Neural cell (in vitro differentiated cells): ENCODE results near the gene RAB11FIP3. TPM values are rescaled to one million over a fixed set of nuclear protein-coding genes. Genes with fewer than 3 reads are reported as not detected.

Experiments
- H2AFZ ChIP-seq: fragments of 200-600, 300-800 bp; sonication (generic), shearing (Covaris generic); 2 replicates; pipeline ENCODE4 v1.6.0; 2014; ENCODE audit warnings: low read depth, mild to moderate bottlenecking, antibody characterized with exemption, low read length, moderate library complexity
- H3F3A ChIP-seq: fragments of 200-600 bp; shearing (Covaris generic); 2 replicates; pipeline ENCODE4 v1.6.1; 2016; ENCODE audit warnings: mild to moderate bottlenecking, moderate library complexity, mixed read lengths, antibody characterized with exemption, low read length; ENCODE audit not compliant: insufficient read depth, poor library complexity, severe bottlenecking
- H3K27ac ChIP-seq: fragments of 200-600, 300-800 bp; sonication (generic), shearing (Covaris generic); 2 replicates; pipeline ENCODE4 v1.5.1; 2014; ENCODE audit warnings: mild to moderate bottlenecking, low read length, moderate library complexity
- H3K27me3 ChIP-seq: fragments of 300-800, 200-600 bp; sonication (generic), shearing (Covaris generic); 2 replicates; pipeline ENCODE4 v1.6.0; 2014; ENCODE audit warnings: mild to moderate bottlenecking, low read depth, low read length, moderate library complexity; ENCODE audit not compliant: insufficient read depth
- H3K36me3 ChIP-seq: fragments of 300-800, 200-600 bp; sonication (generic), shearing (Covaris generic); 2 replicates; pipeline ENCODE4 v1.5.1; 2014; ENCODE audit warnings: mild to moderate bottlenecking, antibody characterized with exemption, low read length, moderate library complexity; ENCODE audit not compliant: insufficient read depth
- H3K4me2 ChIP-seq: fragments of 300-800, 200-600 bp; sonication (generic), shearing (Covaris generic); 2 replicates; pipeline ENCODE4 v1.6.0; 2014; ENCODE audit warnings: mild to moderate bottlenecking, low read length
- H3K4me3 ChIP-seq: fragments of 300-800, 200-600 bp; sonication (generic), shearing (Covaris generic); 2 replicates; pipeline ENCODE4 v1.5.1; 2014; ENCODE audit warnings: mild to moderate bottlenecking, low read length, moderate library complexity
- H3K79me2 ChIP-seq: fragments of 200-600 bp; shearing (Covaris generic); replicated peaks from 2 replicates; pipeline ENCODE4 v1.6.0; 2014; ENCODE audit warnings: mild to moderate bottlenecking, low read length, moderate library complexity; ENCODE audit not compliant: insufficient read depth
- H3K9ac ChIP-seq: fragments of 300-800, 200-600 bp; sonication (generic), shearing (Covaris generic); 2 replicates; pipeline ENCODE4 v1.6.1; 2016; ENCODE audit warnings: mild to moderate bottlenecking, low read length, mixed read lengths
- H3K9me2 ChIP-seq: fragments of 200-600 bp; shearing (Covaris generic); 2 replicates; pipeline ENCODE4 v1.6.1; 2016; ENCODE audit warnings: mild to moderate bottlenecking, low read length, mixed read lengths; ENCODE audit not compliant: insufficient read depth
- H3K9me3 ChIP-seq: fragments of 200-600, 300-800 bp; sonication (generic), shearing (Covaris generic); 2 replicates; pipeline ENCODE4 v1.6.1; 2016; ENCODE audit warnings: mild to moderate bottlenecking, mixed run types, low read length, moderate library complexity, mixed read lengths
- H4K20me1 ChIP-seq: fragments of 200-600 bp; shearing (Covaris generic); 2 replicates; pipeline ENCODE4 v1.6.1; 2016; ENCODE audit warnings: mild to moderate bottlenecking, mixed run types; ENCODE audit not compliant: insufficient read depth
- CTCF ChIP-seq: fragments of 450-650 bp; IDR thresholded peaks from 2 replicates; pipeline ENCODE4 v1.5.1; 2014; ENCODE audit warnings: antibody characterized with exemption, mild to moderate bottlenecking, moderate library complexity; ENCODE audit not compliant: poor library complexity, severe bottlenecking
- EP300 ChIP-seq: fragments of 450-650 bp; conservative IDR thresholded peaks from 2 replicates; pipeline ENCODE4 v1.6.1; 2014; ENCODE audit warnings: antibody characterized with exemption, mild to moderate bottlenecking, moderate library complexity; ENCODE audit not compliant: poor library complexity, severe bottlenecking
- EZH2 ChIP-seq: fragments of 200-600, 300-800 bp; shearing (Covaris generic), sonication (generic); IDR thresholded peaks from 2 replicates; pipeline ENCODE4 v1.6.1; 2014; ENCODE audit warnings: antibody characterized with exemption, low read length, borderline replicate concordance, mild to moderate bottlenecking; ENCODE audit not compliant: insufficient read depth, poor library complexity, severe bottlenecking
- MXI1 ChIP-seq: fragments of 450-650 bp; conservative IDR thresholded peaks from 2 replicates; pipeline ENCODE4 v1.6.1; 2014; ENCODE audit warnings: antibody characterized with exemption, mild to moderate bottlenecking; ENCODE audit not compliant: poor library complexity, severe bottlenecking
- POLR2AphosphoS5 ChIP-seq: IDR thresholded peaks from 2 replicates; pipeline ENCODE4 v1.6.1; 2012
- RAD21 ChIP-seq: fragments of 450-650 bp; conservative IDR thresholded peaks from 2 replicates; pipeline ENCODE4 v1.6.1; 2014; ENCODE audit warnings: antibody characterized with exemption, mild to moderate bottlenecking, moderate library complexity
- REST ChIP-seq: IDR thresholded peaks from 2 replicates; pipeline ENCODE4 v1.6.1; 2012; ENCODE audit warnings: borderline replicate concordance
- SMC3 ChIP-seq: fragments of 450-650 bp; conservative IDR thresholded peaks from 2 replicates; pipeline ENCODE4 v1.6.1; 2014; ENCODE audit warnings: antibody characterized with exemption, mild to moderate bottlenecking, moderate library complexity; ENCODE audit not compliant: poor library complexity
- TAF1 ChIP-seq: IDR thresholded peaks from 2 replicates; pipeline ENCODE4 v1.6.1; 2012; ENCODE audit warnings: low read depth
- polyA minus RNA-seq: library from RNA; depleted of rRNA, polyadenylated mRNA; stranded (reverse); fragments of >200 nt; gene quantifications from 2 replicates; pipeline ENCODE4 v1.2.3, GENCODE V29; 2014
- polyA plus RNA-seq: library from polyadenylated mRNA; depleted of rRNA; stranded (reverse); fragments of >200 nt; gene quantifications from 2 replicates; pipeline ENCODE4 v1.2.3, GENCODE V29; 2014

The RAB11FIP3 gene
- polyA plus RNA-seq (55.0 and 60.4 TPM in 2 replicates), polyA minus RNA-seq (47.9 and 55.8 TPM in 2 replicates)

GRCh38 chr16:425082-425718, at the start of gene RAB11FIP3:
RAB11FIP3 (plus strand) TSS chr16:425649; CDS start chr16:426007, 358 bp downstream.
- peak within 1 kb of the TSS; percentile 100 for H3K4me3 ChIP-seq
- no peaks in the 10 kb centered on the region for H3K36me3 ChIP-seq
- peaks cover 16% of the 10 kb centered on the region for H4K20me1 ChIP-seq
- peak; percentile 65 for TF ChIP-seq EP300
- no peak for TF ChIP-seq EZH2
- TF ChIP-seq REST: peak; percentile 55
- TF ChIP-seq POLR2AphosphoS5: peak; percentile 89
- peak; percentile 65 for TF ChIP-seq SMC3
- peak; percentile 87 for TF ChIP-seq TAF1
- TF ChIP-seq CTCF: peak; percentile 62
- peak; percentile 88 for TF ChIP-seq MXI1
- TF ChIP-seq RAD21: peak; percentile 55
- no peaks in the 10 kb centered on the region for H3K9me2 ChIP-seq
- H3K27me3 ChIP-seq: no peaks in the 10 kb centered on the region
- H3K4me2 ChIP-seq: peak within 1 kb of the TSS; percentile 84
- peak within 1 kb of the TSS; percentile 79 for H2AFZ ChIP-seq
- H3K27ac ChIP-seq: peak within 1 kb of the TSS; percentile 90
- no peaks in the 10 kb centered on the region for H3F3A ChIP-seq
- peak within 1 kb of the TSS; percentile 90 for H3K9ac ChIP-seq
- H3K79me2 ChIP-seq: peaks cover 45% of the 10 kb centered on the region
- no peaks in the 10 kb centered on the region for H3K9me3 ChIP-seq

- H3K27ac ChIP-seq: no peak overlapping the region
- TF ChIP-seq CTCF (no peak), SMC3 (no peak), MXI1 (no peak), POLR2AphosphoS5 (no peak), REST (no peak)
- H3K36me3 ChIP-seq: no peaks in the 10 kb centered on the region
- H3K4me3 ChIP-seq: no peak overlapping the region
- H2AFZ ChIP-seq: no peak overlapping the region
- H3K4me2 ChIP-seq: no peak overlapping the region
- peaks cover 4% of the 10 kb centered on the region for H4K20me1 ChIP-seq
- no peaks in the 10 kb centered on the region for H3K9me2 ChIP-seq
- H3K9me3 ChIP-seq: no peaks in the 10 kb centered on the region
- peaks cover 6% of the 10 kb centered on the region for H3K79me2 ChIP-seq
- no peak overlapping the region for H3K9ac ChIP-seq
- H3K27me3 ChIP-seq: no peaks in the 10 kb centered on the region
- H3F3A ChIP-seq: no peaks in the 10 kb centered on the region
Observed at GRCh38 chr16:375927-376816, 49.3 kb upstream of the RAB11FIP3 start.
